Astrocyte of the spinal cord (primary cell): ENCODE results near the gene SYTL2.

ENCODE experiments used
- DNase-seq: peaks from one replicate; pipeline ENCODE4 v3.0.0; 2011; ENCODE audit warnings: low read depth, low spot score
- H3K4me3 ChIP-seq: 2 replicates; pipeline ENCODE4 v1.5.1; 2011; ENCODE audit warnings: low read depth, mild to moderate bottlenecking, low read length, moderate library complexity
- in situ Hi-C: cut with HindIII; loops from 2 replicates; pipeline ENCODE4 v1.10.0; 2017; ENCODE audit warnings: low sequenced_read_pairs
- TF ChIP-seq, protein P1 (sequence below): IDR thresholded peaks from 2 replicates; pipeline ENCODE4 v1.5.1; 2012; ENCODE audit warnings: low read depth, mild to moderate bottlenecking, low read length, inconsistent platforms

Gene SYTL2

DNA sequence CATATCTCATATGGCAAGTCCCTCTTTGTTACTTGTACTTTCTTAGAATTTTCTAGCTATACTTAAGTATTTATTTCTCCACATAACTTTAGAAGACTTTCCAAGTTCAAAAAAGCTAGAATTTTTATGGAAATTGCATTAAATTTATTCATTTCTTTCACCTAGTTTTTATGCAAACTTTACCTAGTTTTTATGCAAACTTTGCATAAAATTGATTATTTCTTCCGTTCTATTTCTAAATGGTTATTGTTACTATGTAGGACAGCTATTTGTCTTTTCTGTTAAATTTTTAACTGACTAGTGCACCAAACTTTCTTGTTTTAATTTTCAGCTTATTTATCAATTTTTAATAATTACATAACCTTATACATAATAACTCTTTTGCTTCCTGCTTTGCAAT lies 142.8 kb downstream of the SYTL2 start:
- in situ Hi-C loops = no loop called here
- no peak overlapping the region for H3K4me3 ChIP-seq
- TF ChIP-seq, protein P1, sequence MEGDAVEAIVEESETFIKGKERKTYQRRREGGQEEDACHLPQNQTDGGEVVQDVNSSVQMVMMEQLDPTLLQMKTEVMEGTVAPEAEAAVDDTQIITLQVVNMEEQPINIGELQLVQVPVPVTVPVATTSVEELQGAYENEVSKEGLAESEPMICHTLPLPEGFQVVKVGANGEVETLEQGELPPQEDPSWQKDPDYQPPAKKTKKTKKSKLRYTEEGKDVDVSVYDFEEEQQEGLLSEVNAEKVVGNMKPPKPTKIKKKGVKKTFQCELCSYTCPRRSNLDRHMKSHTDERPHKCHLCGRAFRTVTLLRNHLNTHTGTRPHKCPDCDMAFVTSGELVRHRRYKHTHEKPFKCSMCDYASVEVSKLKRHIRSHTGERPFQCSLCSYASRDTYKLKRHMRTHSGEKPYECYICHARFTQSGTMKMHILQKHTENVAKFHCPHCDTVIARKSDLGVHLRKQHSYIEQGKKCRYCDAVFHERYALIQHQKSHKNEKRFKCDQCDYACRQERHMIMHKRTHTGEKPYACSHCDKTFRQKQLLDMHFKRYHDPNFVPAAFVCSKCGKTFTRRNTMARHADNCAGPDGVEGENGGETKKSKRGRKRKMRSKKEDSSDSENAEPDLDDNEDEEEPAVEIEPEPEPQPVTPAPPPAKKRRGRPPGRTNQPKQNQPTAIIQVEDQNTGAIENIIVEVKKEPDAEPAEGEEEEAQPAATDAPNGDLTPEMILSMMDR = no peak

DNA sequence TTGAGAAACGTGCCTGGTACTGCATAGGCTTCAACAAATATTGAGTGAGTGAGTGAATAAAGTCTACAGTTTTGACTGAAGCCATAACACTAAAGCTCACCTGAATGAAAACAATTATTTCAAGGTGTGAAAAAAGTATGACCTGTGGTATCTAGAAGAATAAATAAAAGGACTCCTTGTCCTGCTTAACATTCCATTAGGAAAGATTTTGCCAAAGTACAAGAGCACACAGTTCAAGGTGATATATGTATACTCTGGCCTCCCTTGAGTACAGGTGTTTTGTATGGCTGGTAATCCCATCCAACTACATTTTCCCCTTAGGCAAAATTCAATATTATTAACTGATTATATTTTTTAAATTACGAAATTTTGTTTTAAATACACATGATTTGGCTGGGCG lies 144.3 kb downstream of the SYTL2 start:
- H3K4me3 ChIP-seq = no peak overlapping the region
- in situ Hi-C loops = no loop called here
- DNase-seq = no peak
- TF ChIP-seq, protein P1 = no peak

More for the DNA sequence above, 142.8 kb downstream of the SYTL2 start:
- DNase-seq = no peak

DNA sequence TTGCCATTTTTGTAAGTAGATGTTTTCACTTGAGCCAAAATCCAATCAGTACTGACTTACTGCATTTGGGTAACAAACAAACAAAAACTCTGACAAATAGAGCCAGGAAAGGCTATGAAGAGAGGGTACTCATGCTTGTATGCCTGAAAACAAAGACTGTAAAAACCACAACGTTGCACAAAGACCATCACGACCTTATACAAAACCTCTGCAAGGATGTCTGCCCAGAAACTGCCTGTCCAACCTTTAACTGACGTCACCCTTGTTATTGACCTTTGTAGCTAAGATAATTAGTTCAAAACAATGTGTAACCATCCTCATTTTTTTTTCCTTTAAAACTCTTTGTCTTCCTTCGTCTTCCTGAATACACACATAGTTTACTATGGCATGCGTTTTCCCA lies 145.2 kb downstream of the SYTL2 start:
- in situ Hi-C loops = no loop called here
- H3K4me3 ChIP-seq = no peak overlapping the region
- TF ChIP-seq, protein P1 = no peak
- DNase-seq = peak; percentile 14

DNA sequence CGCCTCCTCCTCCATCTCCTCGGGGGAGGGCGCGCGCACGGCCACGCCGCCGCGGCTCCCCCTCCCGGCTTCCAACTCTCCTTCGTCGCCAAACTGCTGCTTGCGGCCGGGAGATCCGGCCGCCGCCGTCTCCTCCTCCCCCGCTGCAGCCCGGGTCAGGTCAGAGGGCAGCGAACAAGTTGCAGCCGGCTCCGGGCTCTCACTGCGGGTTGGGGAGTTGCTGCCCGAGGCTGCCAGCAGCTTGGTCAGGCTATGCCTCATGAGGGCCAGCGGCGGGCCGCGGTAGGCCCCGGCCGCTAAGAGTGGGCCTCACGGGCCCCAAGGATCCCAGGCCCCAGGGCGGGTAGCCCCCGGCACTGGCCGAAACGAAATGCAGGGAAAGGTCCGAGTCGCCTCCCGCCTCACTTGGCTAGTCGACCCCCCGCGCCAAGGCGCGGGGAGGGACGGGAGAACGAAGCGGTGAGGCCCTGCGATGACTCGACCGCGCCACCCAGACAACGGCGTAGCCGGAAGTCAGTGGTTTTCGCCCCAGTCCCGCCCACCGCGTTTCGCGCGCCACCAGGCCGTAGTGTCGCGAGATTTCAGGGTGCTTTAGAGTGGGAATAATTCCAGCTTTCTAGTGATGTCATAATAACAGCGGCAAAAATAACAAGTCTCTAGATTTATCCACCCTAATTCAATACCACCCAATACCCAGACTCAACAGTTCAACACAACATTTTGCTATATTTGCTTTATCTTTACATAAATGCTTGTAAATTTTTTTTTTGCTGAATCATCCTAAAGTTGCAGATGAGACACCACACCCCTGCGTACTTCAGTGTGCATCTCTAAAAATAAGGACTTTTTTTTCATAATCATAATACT lies 146.1 kb downstream of the SYTL2 start, which contains the start of gene CREBZF:
Gene CREBZF (minus strand): TSS at position 515 of the 867 bp plus-strand sequence. CDS start 254 bp downstream, at position 261.
- H3K4me3 ChIP-seq = peak within 1 kb of the TSS; percentile 74
- TF ChIP-seq, protein P1 = no peak
- in situ Hi-C loops = no loop called here
- DNase-seq = peak; percentile 96

DNA sequence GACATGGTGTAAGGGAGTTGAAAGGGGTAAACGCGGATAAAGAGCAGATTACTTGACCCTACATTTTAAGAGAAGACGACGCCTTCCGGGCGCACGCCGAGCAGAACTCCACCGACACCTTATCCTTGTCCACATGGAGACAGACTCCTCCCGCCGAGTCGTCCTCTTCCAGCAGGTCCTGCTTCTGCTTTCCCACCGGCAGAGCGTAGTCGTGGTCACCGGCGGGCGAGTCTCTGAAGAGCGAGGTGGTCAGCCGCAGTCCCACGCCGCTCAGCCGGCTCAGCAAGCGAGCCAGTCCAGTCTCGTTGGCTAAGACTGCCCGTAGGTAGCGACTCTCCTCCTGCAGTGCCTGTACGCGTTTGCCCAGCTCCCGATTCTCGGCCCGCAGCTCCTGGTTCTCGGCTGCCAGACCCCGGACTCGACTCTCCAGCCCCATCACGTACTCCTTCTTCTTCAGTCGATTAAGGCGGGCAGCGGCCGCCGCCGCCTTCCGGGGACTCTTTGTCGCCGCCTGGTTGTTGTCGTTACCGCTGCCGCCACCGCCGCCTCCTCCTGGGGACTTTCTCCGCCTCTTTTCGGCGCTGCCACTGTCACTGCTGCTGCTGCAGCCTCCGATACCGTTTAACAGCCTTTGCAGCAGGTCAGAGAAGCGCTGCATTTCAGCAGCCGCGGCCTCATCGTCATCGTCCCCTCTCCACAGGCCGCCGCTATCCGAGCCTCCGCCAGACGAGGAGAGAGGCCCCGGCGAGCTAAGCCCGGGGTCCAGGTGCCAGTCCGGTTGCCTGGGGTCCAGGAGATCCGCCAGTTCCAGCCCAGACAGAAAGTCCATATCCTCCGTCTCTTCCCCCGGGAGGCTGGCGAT lies 147.0 kb downstream of the SYTL2 start:
- in situ Hi-C loops = no loop called here
- DNase-seq = peak; percentile 60
- H3K4me3 ChIP-seq = peak overlapping the region; percentile 74
- TF ChIP-seq, protein P1 = peak; percentile 51

DNA sequence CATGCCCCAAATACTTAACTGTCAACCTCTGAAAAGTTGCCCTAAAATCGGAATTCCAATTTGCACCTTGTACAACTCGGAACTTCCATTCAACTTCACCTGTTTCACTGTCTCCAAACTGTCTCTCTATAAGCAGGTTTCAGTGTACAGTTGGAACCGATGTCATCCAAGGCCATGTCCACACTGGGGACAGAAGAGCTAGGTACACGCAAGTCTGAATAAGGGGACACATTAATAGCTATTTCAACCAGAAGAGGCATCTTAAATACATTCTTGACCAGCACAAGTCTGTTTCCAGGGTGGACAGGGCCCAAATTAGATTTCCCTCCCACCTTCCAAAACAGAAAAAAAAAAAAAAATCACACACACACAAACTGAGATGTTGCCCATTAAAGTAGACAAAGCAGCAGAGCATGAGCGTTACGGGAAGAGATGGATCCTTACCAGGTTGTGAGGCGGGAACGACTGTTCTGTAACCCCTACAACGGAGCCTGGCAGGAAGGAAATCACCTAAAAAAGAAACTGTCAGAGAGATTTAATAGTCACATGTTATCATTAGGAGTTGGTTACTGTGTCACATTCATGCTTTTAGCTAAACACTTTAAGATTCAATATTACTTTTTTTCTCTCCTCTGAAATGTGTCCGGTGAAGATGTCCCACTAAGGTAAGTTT lies 147.7 kb downstream of the SYTL2 start:
- TF ChIP-seq, protein P1 = no peak
- DNase-seq = no peak
- peak overlapping the region; percentile 74 for H3K4me3 ChIP-seq
- in situ Hi-C loops = no loop called here
